ENCODE data around the gene CACNA1B.

- TF ChIP-seq POLR2A (IDR thresholded peaks at IDR 0.05; ENCODE audit: insufficient read depth in 1 of 2, low read depth in 2 of 2, low read length in 2 of 2) (no peak), CEBPB (IDR thresholded peaks at IDR 0.05; ENCODE audit: borderline replicate concordance, low read depth, low read length) (no peak), NFYB (CRISPR knock-in tag; IDR thresholded peaks at IDR 0.05) (no peak), CTCF (CRISPR knock-in tag; IDR thresholded peaks at IDR 0.05) (no peak), IKZF1 (IDR thresholded peaks at IDR 0.05) (no peak), ZNF619 (CRISPR knock-in tag; IDR thresholded peaks at IDR 0.05) (no peak), BRCA1 (CRISPR knock-in tag; IDR thresholded peaks at IDR 0.05) (no peak)
Measured at GRCh38 chr9:138009803-138010690, 132.5 kb downstream of the CACNA1B start.

Measured in HepG2 (cell line).